Stimulated activated CD4-positive, alpha-beta T cell treated with anti-CD3 and anti-CD28 coated beads, TNF-alpha, amount 100 ng/mL, for 4 hours (primary cell): ENCODE measurements around the gene SPO11.

Source experiments
- DNase-seq, 3 experiments: peaks; one replicate each; pipeline ENCODE4 v3.0.0-alpha.2; 2020; ENCODE audit warnings: low read depth in 3 of 3

Gene SPO11

GRCh38 chr20:57375652-57376230 lies 46.1 kb downstream of the SPO11 start:
- DNase-seq, result no peak

DNA sequence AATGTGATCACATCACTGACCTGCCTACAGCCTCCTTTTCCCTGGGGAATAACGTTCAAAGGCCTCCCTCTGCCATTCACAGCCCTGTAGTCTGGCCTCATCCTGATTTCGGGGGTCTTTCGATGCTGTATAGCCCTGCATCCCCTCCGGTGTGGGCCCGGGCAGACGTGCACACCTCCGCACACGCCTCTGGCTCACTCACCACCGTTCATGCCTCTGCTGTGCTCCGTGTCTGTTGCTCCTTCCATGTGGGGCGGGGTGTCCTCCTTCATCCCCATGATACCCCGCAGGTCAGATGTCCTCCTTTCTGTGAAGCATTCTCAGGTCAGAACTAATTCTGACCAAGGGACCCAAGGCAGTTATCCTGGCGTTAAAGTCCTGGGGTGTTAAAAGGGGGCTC lies 47.7 kb downstream of the SPO11 start:
- DNase-seq, result no peak

DNA sequence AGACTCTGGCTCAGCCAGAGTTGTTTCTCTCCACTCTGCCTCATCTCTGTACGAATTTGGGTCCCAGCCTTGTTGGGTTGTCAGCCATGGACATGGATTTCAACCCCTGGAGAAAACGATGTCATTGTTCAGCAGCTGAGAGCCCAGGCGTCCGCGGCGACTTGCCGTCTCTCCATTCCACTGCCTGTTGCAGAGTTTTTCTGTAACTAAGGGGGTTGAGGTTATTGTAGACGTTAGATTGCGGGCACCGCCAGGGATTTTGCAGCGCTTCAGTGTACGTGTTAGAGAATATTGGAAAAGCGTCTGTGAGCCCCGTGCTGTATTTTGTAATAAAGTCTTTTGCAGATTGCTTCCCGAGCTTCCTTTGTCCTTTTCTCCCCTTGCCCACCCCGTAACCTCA lies 48.5 kb downstream of the SPO11 start:
- no peak for DNase-seq

DNA sequence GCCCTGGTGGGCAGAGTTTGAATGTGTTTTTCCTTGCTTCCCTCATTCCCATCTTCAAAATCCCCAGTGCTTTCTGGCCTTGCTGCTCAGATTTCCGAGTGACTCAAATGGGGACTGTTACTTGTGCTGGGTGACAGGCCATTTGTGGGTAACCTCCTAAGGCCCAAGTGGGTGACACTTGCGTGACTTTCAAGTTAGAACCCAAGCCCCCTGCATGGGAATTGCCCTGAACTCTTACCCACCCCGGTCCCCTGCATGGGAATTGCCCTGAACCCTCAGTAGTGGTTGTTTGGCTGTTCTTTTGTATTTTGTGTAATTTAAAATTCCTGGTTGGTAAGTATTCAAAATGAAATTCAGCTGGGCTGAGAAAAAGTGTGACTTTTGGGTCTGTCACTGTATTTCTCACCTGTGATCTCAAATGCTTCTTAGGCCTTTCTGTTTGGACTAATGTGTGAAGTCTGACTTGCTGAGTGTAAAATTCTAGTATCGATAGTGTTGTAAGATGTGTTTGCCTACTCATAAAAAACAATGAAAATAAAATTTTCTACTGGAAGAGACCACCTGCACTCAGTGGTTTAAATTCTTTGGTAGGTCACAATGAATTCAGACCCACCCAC lies 49.2 kb downstream of the SPO11 start:
- DNase-seq, result no peak

- DNase-seq, result no peak
These were observed 49.7 kb downstream of the SPO11 start for GRCh38 chr20:57379263-57379647.

DNA sequence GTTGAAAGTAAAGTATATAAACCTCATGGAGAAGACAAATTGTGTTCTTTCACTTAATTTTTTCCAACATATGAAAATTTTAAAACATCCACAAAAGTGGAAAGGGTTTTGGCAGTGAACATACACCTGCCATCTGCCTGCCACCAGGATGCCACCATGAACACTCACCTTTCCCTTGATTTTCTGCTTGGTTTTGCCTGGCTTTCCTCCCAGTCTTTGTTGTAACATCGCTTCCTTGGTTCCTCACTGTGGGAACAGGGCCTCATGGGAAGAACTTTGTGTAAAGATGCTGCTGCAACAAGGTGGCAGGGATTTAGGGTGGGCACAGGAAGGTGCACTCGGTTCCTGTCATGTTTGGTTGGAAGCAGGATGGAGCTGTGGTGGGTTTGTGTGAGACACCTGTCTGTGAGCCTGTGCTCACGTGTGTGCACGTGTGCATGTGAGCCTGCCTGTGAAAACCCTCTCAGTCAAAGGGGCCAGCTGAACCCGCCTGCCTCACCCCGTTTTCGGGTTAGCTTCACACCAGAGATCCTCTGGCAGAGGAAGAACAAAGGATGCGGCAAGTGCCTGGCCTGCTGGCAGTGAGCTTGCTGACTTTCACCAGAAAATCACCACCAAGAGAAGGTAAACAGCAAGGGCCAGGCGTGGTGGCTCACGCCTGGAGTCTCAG lies 50.6 kb downstream of the SPO11 start:
- no peak for DNase-seq

DNA sequence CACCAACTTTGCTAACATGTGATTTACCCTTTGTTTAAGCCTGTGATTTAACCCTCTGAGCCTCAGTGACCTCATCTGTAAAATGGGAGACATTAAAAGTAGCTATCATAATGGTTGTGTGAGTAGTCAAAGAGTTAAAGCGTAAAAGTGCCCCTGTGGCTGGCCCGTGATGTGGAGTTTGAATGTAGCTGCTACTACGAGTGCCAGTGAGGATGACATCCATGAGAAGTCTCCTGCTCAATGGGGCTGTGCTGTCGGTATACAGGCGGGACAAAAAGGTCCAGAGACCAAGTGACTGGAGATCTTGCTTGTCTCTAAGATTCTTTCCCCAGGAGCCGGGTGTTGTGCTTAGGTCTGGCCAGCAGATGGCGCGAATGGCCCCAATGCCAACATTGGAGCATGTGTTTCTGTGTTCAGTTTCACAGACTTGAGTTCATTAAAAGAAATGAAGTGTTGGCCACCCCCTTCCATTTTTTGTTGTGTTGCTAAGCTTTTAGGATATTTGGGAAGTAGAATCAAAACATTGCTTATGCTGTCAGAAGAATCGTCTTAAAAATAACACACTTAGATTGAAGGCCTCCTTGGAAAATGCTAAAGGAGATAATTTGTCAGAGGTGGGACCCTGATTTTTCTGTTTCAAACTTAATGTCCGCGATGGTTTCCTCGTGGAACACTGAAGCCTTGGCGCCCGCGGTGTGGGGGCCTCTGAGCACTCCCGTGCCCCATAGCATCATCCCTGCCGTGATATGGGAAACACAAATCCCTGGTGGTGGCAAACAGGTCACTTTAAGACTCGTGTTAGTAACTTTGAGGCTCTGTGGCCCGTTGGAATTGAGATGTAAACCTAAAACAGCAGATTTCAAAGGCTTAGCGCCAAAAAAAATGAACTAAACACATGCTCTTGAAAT lies 52.2 kb downstream of the SPO11 start:
- peak; percentile 72 to 79 (median 72) for DNase-seq

DNA sequence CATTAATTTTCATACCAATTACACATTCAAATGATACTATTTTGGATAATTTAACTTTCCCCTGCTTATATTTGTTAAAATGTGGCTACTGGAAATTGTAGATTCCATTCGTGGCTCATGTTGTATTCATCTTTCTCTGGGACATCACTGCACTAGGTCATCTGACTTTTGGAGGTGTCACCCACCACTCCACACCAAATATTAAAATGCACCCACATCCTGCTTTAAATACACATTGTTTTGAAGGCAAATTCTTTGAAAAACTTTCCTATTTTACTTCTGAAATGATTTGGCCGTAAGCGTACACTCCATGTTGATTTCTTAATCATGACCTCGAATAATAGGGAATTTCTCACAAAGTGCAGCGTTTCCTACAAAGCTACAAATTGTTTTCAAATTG lies 52.9 kb downstream of the SPO11 start:
- no peak for DNase-seq

DNA sequence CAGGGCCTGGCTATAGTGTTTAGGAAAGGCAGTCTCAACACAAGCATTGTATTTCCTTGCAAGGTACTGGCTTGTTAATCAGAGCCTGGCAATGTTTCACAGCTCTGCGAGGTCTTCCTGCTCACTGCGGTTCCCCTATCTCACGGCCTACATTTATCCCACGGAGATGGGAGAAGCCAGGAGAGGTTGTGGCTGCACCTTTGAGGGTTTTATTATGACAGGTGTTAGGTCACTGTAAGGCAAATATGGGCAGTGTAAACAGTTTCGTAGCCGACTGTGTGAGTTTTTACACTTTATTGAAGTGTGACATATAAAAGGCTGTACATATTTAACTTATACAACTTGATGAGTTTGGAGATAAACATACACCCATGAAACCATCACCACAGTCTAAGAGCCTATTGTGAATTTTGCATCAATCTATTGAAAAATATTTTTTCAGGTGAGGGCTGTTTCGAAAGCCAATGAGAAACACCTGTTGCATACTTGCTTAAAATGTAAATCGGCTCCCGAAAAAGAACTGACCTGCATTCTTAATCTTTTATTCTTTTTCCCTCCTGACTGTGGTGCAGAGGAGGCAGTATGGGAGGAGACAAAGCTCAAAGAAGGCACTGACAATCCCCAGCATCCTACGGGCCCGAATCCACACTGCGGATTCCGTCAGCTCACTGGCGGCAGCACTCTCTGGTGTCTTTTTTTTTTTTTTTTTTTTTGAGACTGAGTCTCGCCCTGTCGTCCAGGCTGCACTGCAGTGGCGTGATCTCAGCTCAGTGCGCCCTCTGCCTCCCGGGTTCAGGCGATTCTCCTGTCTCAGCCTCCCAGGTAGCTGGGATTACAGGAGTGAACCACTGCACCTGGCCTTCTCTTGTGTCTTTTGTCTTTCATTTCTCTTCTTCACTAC lies 54.1 kb downstream of the SPO11 start:
- DNase-seq, result no peak

- DNase-seq, result no peak
These were observed 54.9 kb downstream of the SPO11 start for GRCh38 chr20:57384486-57384885.

- DNase-seq, result no peak
These were observed 55.6 kb downstream of the SPO11 start for GRCh38 chr20:57384953-57385761.

DNA sequence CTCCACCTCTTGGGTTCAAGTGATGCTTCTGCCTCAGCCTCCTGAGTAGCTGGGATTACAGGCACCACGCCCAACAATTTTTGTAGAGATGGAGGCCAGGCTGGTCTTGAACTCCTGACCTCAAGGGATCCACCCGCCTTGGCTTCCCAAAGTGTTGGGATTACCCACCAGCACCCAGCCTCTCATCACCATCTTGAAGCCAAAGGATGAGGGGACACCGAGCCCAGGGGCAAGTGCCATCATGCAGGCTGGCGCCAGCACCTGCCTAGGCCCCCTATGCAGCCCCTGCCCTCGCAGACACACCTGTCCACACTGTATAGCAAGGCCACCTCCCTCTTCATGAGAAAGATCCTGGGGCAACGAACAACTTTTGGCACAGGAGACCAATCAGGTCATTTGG lies 56.3 kb downstream of the SPO11 start:
- DNase-seq, result no peak

- DNase-seq, result no peak
These were observed 57.2 kb downstream of the SPO11 start for GRCh38 chr20:57386762-57387161.

- DNase-seq, result no peak
These were observed 57.9 kb downstream of the SPO11 start for GRCh38 chr20:57387463-57387862.

DNA sequence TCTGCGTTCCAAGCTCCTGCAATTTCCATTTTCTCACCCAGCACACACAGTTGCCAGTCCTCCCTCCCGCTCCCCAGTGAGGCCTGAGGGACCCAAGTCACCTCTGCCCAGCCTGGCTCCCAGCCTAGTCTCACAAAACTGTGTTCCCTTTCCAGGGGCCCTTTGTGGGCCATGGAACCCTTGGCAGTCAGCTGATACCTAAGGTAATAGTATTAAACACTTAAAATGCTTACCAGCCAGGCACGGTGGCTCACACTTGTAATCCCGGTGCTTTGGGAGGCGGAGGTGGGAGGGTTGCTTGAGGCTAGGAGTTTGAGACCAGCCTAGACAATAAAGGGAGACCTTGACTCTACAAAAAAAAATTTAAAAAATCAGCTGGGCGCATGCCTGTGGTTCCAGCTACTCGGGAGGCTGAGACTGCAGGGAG lies 58.4 kb downstream of the SPO11 start:
- no peak for DNase-seq

GRCh38 chr20:57388953-57389694 lies 59.5 kb downstream of the SPO11 start:
- peak in 1 of 3 experiments; percentile 54 for DNase-seq

- peak in 2 of 3 experiments; percentile 56 to 57 for DNase-seq
These were observed 60.3 kb downstream of the SPO11 start for GRCh38 chr20:57389695-57390603.

DNA sequence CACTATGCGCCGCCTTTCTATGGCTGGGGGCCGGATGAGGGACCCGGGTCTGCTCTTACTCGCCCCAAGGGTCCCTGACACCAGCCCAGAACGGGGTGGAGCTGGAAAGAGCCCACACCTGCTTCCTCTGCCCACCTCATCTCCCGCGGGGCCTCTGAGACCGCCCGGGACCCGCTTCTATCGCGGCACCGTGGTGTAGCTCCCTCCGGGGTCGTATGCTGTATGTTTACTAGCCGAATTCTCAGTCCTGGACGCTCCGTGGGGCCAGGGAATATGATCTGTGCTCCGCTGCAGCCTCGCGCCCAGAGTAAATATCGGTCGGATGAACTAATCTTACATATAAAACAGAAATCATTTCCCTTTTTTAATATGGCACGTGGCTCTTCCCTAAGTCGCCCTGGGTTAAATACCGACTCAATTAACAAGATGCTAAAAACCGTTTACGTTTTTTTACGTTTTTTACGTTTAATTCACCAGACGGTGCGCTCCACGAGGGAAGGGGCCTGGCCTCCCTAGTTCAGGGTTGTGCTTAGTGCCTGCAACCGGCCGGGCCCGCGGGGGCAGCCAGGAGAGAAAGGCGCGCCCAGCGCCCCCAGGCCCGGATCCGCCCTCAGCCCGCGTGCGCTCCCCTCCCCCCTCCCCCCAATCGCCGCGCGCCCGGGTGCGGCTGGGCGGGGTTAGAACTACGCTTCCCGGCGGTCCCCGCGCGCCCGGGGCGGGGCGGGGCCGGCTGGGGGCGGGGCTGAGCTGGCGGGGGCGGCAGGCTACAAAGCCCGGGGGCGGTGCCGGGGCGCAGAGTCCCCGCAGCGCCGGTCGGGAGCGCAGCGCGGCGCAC lies 61.2 kb downstream of the SPO11 start, which contains the start of gene RBM38:
Gene RBM38 (plus strand): TSS at position 793 of the 835 bp plus-strand sequence. CDS start 186 bp downstream, outside the sequence.
- DNase-seq, result peak; percentile 68 to 78 (median 74)
